ENCODE results near the gene SYNPO2.
"Not testable (repeated sequence)": the region's sequence is repeated elsewhere in the genome, so short reads cannot be mapped to it uniquely, and the experiment has no call there.

Gene SYNPO2

GRCh38 chr4:118997601-118998000, 108.9 kb downstream of the SYNPO2 start:
- peak; percentile 33 for DNase-seq (ENCODE audit: low read depth, low spot score)

GRCh38 chr4:118999919-119000318, 111.3 kb downstream of the SYNPO2 start:
- no peak for DNase-seq (ENCODE audit: low read depth, low spot score)

- DNase-seq (ENCODE audit: low read depth, low spot score) = no peak
Observed at GRCh38 chr4:119000400-119000799, 111.7 kb downstream of the SYNPO2 start.

- no peak for DNase-seq (ENCODE audit: low read depth, low spot score)
Observed at GRCh38 chr4:119002476-119002875, 113.8 kb downstream of the SYNPO2 start.

GRCh38 chr4:119003001-119003400, 114.3 kb downstream of the SYNPO2 start:
- not testable (repeated sequence) for DNase-seq (ENCODE audit: low read depth, low spot score)

GRCh38 chr4:119005928-119006460, 117.3 kb downstream of the SYNPO2 start:
- DNase-seq (ENCODE audit: low read depth, low spot score) = no peak

- DNase-seq (ENCODE audit: low read depth, low spot score) = no peak
Observed at GRCh38 chr4:119008761-119009160, 120.1 kb downstream of the SYNPO2 start.

- DNase-seq (ENCODE audit: low read depth, low spot score) = not testable (repeated sequence)
Observed at GRCh38 chr4:119010221-119010620, 121.6 kb downstream of the SYNPO2 start.

- no peak for DNase-seq (ENCODE audit: low read depth, low spot score)
Observed at GRCh38 chr4:119010909-119011606, 122.4 kb downstream of the SYNPO2 start.

GRCh38 chr4:119011607-119011988, 122.9 kb downstream of the SYNPO2 start:
- DNase-seq (ENCODE audit: low read depth, low spot score) = no peak

- no peak for DNase-seq (ENCODE audit: low read depth, low spot score)
Observed at GRCh38 chr4:119014658-119015057, 126.0 kb downstream of the SYNPO2 start.

GRCh38 chr4:119016636-119017035, 128.0 kb downstream of the SYNPO2 start:
- peak; percentile 60 for DNase-seq (ENCODE audit: low read depth, low spot score)

- DNase-seq (ENCODE audit: low read depth, low spot score) = no peak
Observed at GRCh38 chr4:119017636-119018035, 129.0 kb downstream of the SYNPO2 start.

- no peak for DNase-seq (ENCODE audit: low read depth, low spot score)
Observed at GRCh38 chr4:119020158-119020557, 131.5 kb downstream of the SYNPO2 start.

- DNase-seq (ENCODE audit: low read depth, low spot score) = not testable (repeated sequence)
Observed at GRCh38 chr4:119022520-119022919, 133.9 kb downstream of the SYNPO2 start.

- no peak for DNase-seq (ENCODE audit: low read depth, low spot score)
Observed at GRCh38 chr4:119024102-119024501, 135.4 kb downstream of the SYNPO2 start.

- DNase-seq (ENCODE audit: low read depth, low spot score) = peak; percentile 74
Observed at GRCh38 chr4:119025420-119025819, 136.8 kb downstream of the SYNPO2 start.

GRCh38 chr4:119025916-119026661, 137.4 kb downstream of the SYNPO2 start:
- DNase-seq (ENCODE audit: low read depth, low spot score) = peak; percentile 58

- no peak for DNase-seq (ENCODE audit: low read depth, low spot score)
Observed at GRCh38 chr4:119026662-119027444, 138.2 kb downstream of the SYNPO2 start.

- DNase-seq (ENCODE audit: low read depth, low spot score) = no peak
Observed at GRCh38 chr4:119027811-119028210, 139.2 kb downstream of the SYNPO2 start.

- no peak for DNase-seq (ENCODE audit: low read depth, low spot score)
Observed at GRCh38 chr4:119028296-119028695, 139.6 kb downstream of the SYNPO2 start.

All from astrocyte of the hippocampus (primary cell).